SJCRH30 (cell line): ENCODE data around the gene LHPP. TPM values are rescaled to one million over a fixed set of nuclear protein-coding genes. Genes with fewer than 3 reads are reported as not detected.

Experiments used
- DNase-seq, 2 experiments: peaks; one replicate each; pipeline ENCODE4 v3.0.0-alpha.2; 2015 to 2020
- H3K27ac ChIP-seq: fragments of 250-450 bp; sonication (Bioruptor Pico); 2 replicates; pipeline ENCODE4 v1.5.1; 2020; ENCODE audit warnings: mild to moderate bottlenecking, moderate library complexity
- H3K27me3 ChIP-seq: fragments of 250-450 bp; sonication (Bioruptor Pico); 2 replicates; pipeline ENCODE4 v1.5.1; 2020; ENCODE audit warnings: mild to moderate bottlenecking, moderate library complexity
- H3K36me3 ChIP-seq: fragments of 250-450 bp; sonication (Bioruptor Pico); 2 replicates; pipeline ENCODE4 v1.5.1; 2020; ENCODE audit warnings: mild to moderate bottlenecking, moderate library complexity
- H3K4me1 ChIP-seq: fragments of 250-450 bp; sonication (Bioruptor Pico); 2 replicates; pipeline ENCODE4 v1.5.1; 2020; ENCODE audit warnings: mild to moderate bottlenecking, moderate library complexity
- H3K4me3 ChIP-seq: fragments of 250-450 bp; sonication (Bioruptor Pico); 2 replicates; pipeline ENCODE4 v1.5.1; 2020; ENCODE audit warnings: mild to moderate bottlenecking, moderate library complexity
- H3K9me3 ChIP-seq: fragments of 250-450 bp; sonication (Bioruptor Pico); replicated peaks from 2 replicates; pipeline ENCODE4 v1.5.1; 2020; ENCODE audit warnings: mild to moderate bottlenecking, moderate library complexity
- total RNA-seq: library from RNA; depleted of rRNA; stranded (reverse); fragments of >200 nt; shearing (Covaris generic); gene quantifications from 2 replicates; pipeline ENCODE4 v1.2.3, GENCODE V29; 2014

LHPP gene
- total RNA-seq, 1 experiment from 2014 or later = 2.9 TPM

DNA sequence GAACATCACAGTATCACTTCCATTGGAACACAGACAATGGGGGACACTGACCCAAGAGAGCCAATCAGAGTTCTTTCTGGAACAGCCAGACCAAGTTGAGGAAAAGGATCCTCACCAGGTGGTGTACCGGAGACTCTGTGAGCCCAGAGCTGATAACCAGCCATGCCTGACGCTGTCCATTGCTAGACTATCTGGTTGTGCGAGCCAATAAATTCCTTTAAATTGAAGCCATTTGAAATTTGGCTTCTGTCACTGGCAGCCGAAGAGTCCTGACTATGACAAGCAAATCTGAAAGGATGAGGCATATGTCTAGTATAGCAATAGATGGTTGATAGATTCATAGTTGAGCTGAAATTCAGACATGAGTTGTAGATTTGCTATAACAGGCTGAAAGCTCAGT, 3.1 kb upstream of the LHPP start:
- H3K27ac ChIP-seq = no peak overlapping the region
- DNase-seq = no peak
- H3K4me1 ChIP-seq = no peaks in the 10 kb centered on the region
- no peaks in the 10 kb centered on the region for H3K36me3 ChIP-seq
- H3K4me3 ChIP-seq = no peak overlapping the region
- H3K9me3 ChIP-seq = no peaks in the 10 kb centered on the region
- H3K27me3 ChIP-seq = no peaks in the 10 kb centered on the region

DNA sequence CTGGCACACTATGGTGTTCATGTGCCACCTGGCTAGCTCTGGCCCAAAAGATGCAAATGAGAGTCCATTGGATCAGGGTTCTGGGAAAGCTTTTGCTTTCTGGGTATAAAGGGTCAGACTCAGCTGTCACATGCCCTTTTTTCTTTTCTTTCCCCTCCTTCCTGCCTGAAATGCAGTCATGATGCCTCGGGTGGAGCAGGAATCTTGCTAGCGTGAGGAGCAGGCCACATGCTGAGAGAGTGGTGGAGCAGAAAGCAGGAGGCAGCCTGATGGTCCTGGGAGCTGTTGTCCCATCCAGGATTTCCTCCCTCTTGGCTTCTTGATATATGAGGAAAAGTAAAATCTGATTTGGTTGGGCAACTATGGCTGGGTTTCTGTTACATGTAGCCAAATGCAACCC, 2.7 kb upstream of the LHPP start:
- no peaks in the 10 kb centered on the region for H3K36me3 ChIP-seq
- no peaks in the 10 kb centered on the region for H3K9me3 ChIP-seq
- DNase-seq = no peak
- no peak overlapping the region for H3K4me3 ChIP-seq
- no peak overlapping the region for H3K27ac ChIP-seq
- no peaks in the 10 kb centered on the region for H3K27me3 ChIP-seq
- no peaks in the 10 kb centered on the region for H3K4me1 ChIP-seq

DNA sequence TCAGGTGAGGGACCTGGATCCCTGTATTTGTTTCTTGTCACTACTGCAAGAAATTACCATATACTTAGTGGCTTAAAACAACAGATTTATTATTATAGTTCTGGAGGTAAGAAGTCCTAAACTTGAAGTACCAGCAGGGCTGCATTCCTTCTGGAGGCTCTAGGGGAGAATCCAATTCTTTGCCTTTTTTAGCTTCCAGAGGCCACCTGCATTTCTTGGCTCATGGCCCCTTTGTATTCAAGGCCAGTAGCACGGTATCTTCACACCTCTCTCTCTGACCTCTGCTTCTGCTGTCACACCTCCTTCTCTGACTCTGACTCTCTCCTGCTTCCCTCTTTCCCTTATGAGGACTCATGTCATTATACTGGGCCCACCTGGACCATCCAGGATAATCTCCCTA, 2.2 kb upstream of the LHPP start:
- no peaks in the 10 kb centered on the region for H3K27me3 ChIP-seq
- no peaks in the 10 kb centered on the region for H3K36me3 ChIP-seq
- no peaks in the 10 kb centered on the region for H3K9me3 ChIP-seq
- H3K4me3 ChIP-seq = no peak overlapping the region
- no peak overlapping the region for H3K27ac ChIP-seq
- no peak for DNase-seq
- no peaks in the 10 kb centered on the region for H3K4me1 ChIP-seq

DNA sequence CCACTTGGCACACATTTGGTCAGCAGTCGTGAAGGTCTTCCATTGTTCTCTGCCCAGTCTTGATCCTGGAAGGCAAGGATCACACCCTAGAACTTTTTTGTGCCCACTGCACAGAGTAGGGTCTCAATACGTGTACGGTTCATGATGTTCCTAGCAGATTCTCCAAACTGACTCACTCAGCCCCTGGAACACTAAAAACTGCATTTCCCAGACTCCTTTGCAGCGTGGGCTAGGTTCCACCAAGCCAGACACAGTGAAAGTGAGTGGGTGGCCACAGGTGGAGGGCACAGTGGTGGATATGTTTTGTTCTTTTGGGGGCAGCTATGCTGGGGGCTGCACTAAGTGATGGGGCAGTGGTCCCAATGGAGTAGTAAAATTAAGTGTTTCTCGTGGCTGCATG, 1.5 kb upstream of the LHPP start:
- DNase-seq = no peak
- Histone ChIP-seq H3K27me3 (no peaks in the 10 kb centered on the region), H3K4me3 (no peak overlapping the region), H3K4me1 (no peaks in the 10 kb centered on the region), H3K27ac (no peak overlapping the region), H3K9me3 (no peaks in the 10 kb centered on the region), H3K36me3 (no peaks in the 10 kb centered on the region)

DNA sequence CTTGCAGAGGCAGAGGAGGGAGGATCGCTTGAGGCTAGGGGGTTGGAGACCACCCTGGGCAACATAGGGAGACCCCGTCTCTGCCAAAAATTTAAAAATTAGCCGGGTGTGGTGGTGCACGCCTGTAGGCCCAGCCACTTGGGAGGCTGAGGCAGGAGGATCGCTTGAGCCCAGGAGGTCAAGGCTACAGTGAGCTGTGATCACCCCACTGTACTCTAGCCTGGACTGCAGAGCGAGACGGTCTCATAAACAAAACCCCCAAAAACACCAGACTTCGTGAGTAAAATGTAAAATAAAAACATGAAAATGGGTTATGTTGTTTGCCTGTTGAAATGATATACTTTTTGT, 699 bp downstream of the LHPP start:
- H3K27ac ChIP-seq = no peak overlapping the region; the same call in 1 of the 2 replicates

DNA sequence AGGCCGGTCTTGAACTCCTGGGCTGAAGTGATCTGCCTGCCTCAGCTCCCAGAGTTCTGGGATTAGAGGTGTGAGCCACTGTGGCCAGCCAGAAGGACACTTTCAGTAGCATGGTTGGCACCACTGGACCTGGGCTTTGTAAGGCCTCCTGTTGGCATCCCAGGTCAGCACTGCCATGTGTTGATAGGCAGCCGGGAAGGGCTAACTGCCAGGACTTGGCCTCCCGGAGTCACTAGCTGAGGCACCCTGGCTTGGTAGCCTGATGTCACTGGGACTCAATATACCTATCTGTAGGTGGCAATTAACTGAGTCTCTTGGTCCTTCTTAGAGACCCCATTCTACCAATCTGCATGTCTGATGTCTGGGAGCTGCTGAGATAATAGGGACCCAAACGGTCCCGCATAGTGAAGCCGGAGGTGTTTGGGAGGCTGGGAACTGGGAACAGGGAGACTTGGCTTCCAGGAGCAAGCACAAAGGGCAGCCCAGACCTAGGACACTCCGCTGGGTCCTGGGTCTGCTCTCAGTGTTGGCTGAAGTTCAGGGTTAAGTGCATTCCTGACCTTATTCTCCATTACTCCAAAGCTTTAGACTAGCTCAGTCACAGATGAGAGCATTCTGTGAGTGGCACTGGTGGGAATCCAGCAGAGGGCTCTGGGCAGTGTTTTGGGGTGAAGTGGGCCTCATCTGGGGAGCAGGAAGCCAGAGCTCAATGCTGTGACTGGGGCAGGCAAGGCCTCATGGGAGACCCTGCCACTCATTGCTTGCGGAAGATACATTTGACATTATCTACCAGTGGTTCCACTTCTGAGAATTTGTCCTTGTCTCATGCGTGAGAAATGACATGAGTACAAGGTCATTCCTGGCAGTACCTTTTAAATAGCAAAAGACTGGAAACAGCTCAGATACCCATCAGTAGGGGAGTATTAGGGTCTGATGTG, 2.7 kb downstream of the LHPP start:
- Histone ChIP-seq H3K27ac (no peak overlapping the region), H3K36me3 (no peaks in the 10 kb centered on the region), H3K9me3 (no peaks in the 10 kb centered on the region), H3K4me1 (0 out of 2 replicates have a peak, but pooled peaks cover 2% of the 10 kb centered on the region), H3K4me3 (no peak overlapping the region), H3K27me3 (no peaks in the 10 kb centered on the region)
- DNase-seq = no peak

More for the DNA sequence above, 699 bp downstream of the LHPP start:
- DNase-seq = no peak
- Histone ChIP-seq H3K36me3 (no peaks in the 10 kb centered on the region), H3K4me3 (peak overlapping the region; percentile 90), H3K9me3 (no peaks in the 10 kb centered on the region), H3K4me1 (no peaks in the 10 kb centered on the region), H3K27me3 (no peaks in the 10 kb centered on the region)

DNA sequence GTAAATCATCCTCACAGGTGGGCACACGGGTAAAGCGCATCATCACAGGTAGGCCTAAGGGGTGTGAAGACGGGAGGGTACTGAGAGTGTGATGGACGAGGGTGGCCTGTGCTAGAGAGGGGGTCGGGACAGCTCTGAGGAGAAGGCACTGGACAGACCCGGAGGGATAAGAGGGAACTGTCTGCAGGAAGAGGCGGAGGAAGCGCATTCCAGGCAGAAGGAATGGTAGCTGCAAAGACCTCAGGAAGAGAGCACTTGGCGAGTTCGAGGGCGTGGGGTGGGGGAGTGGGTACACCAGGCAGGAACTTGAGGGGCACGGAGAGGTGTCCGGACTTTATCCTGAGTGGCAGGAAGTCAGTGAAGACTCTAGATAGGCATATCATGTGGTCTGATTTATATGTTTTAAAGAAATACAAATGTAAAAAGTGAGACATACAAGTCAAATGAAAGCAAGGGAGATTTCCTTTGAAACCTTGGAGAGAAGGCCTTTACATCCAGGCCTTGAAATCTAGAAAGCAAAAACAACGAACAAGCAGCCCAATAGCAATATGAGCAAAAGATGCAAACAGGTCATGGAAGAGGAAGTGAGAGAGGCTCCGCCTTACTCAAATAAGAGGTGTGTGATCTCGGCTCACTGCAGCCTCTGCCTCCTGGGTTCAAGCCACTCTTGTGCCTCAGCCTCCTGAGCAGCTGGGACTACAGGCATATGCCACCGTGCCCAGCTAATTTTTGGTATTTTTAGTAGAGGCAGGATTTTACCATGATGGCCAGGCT, 3.6 kb downstream of the LHPP start:
- H3K9me3 ChIP-seq = no peaks in the 10 kb centered on the region
- no peaks in the 10 kb centered on the region for H3K36me3 ChIP-seq
- DNase-seq = no peak

DNA sequence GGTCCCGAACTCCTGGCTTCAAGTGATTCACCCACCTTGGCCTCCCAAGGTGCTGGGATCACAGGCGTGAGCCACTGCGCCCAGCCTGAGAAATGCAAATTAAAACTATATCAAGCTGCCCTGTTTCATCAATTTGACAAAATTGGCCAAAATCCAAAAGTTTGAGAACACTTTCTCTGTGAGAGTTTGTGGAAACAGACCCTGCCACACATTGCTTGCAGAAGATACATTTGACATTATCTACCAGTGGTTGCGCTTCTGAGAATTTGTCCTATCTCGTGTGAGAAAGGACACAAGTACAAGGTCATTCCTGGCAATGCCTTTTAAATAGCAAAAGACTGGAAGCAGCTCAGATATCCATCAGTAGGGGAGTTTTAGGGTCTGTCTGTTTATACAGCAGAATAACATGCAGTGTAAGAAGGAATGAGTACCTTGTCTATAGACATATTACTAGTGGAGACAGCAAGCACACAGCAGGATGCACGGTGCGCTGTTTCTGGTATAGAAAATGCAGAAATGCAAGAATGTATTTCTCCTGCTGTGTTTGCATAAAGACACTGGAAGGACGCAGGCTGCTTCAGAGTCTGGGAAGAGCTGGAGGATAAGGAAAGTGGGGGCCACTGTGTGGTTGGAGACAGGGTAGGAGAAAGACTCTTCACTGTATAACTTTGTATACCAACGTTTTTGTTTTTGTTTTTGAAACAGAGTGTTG, 4.3 kb downstream of the LHPP start:
- no peak overlapping the region for H3K27ac ChIP-seq
- H3K9me3 ChIP-seq = no peaks in the 10 kb centered on the region
- H3K4me1 ChIP-seq = 0 out of 2 replicates have a peak, but pooled peaks cover 2% of the 10 kb centered on the region
- H3K4me3 ChIP-seq = no peak overlapping the region
- no peak for DNase-seq
- H3K36me3 ChIP-seq = no peaks in the 10 kb centered on the region
- no peaks in the 10 kb centered on the region for H3K27me3 ChIP-seq

More for the DNA sequence above, 3.6 kb downstream of the LHPP start:
- H3K4me1 ChIP-seq = 0 out of 2 replicates have a peak, but pooled peaks cover 2% of the 10 kb centered on the region
- no peaks in the 10 kb centered on the region for H3K27me3 ChIP-seq
- H3K27ac ChIP-seq = no peak overlapping the region
- no peak overlapping the region for H3K4me3 ChIP-seq

DNA sequence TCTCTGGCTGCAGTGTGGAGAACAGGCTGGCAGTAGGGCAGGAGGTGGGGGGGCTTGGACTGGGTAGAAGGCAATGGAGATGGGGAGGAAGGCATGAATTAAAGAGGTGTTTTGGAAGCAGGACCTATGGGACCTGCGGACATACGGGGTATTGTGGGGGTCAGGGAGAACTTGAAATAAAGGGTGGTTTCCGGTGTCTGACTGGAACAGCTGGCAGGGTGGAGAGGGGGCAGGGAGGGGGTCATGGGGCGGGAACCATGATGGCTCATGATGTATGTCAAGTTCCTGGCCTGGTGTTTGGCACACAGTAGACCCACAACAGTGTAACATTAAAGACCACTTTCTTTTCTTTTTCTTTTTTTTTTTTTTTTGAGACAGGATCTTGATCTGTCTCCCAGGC, 5.5 kb downstream of the LHPP start:
- H3K36me3 ChIP-seq = no peaks in the 10 kb centered on the region

DNA sequence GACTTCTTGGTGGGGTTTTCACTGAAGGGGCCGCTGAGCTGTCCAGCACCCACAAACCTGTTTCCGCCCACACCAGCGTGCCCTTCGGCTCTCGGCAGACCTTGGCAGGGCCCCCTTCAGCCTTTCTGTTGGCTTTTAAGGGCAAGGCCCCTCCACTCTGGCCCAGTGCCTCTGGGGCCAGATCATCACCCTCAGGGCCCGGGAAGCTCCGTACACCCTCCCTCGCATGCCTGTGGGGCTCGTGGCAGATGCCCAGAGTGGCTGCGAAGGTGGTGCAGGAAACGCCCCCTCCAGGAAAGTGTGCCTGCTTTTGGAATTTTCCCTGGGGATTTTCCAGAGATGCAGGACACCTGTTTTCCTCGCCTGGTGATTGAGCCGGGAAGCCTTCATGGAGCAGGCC, 7.0 kb downstream of the LHPP start:
- DNase-seq = no peak
- Histone ChIP-seq H3K27me3 (no peaks in the 10 kb centered on the region), H3K4me1 (0 out of 2 replicates have a peak, but pooled peaks cover 2% of the 10 kb centered on the region), H3K9me3 (no peaks in the 10 kb centered on the region), H3K36me3 (no peaks in the 10 kb centered on the region), H3K4me3 (no peak overlapping the region), H3K27ac (no peak overlapping the region)

More for the DNA sequence above, 5.5 kb downstream of the LHPP start:
- Histone ChIP-seq H3K27ac (no peak overlapping the region), H3K4me3 (no peak overlapping the region), H3K27me3 (no peaks in the 10 kb centered on the region), H3K9me3 (no peaks in the 10 kb centered on the region), H3K4me1 (0 out of 2 replicates have a peak, but pooled peaks cover 2% of the 10 kb centered on the region)
- peak; percentile 53 to 66 for DNase-seq

DNA sequence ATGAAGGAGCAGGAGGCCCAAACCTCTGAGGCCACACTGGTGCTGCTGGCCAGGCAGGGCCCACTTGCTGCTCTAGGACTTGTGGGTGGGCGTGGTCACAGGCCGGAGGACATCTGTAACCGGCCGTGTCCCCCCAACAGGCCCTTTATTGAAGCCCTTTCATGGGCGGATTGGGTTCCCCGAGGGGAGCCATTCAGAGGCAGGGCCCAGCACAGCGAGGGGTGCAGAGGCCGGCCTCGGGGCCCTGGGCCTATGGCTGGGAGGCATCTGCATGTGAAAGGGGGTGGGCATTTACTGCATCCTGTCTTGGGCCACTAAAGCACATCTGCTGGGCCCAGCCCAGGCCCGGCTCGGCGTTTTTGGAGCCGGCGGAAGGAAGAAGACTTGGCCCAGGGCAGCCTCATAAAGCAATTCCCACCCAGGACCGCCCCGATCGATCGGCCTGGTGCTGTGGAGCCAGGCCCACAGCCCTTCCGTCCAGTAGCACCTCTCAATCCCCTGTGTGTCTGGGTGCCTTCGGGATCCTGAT, 8.4 kb downstream of the LHPP start:
- Histone ChIP-seq H3K27ac (no peak overlapping the region), H3K36me3 (no peaks in the 10 kb centered on the region), H3K9me3 (no peaks in the 10 kb centered on the region), H3K4me1 (0 out of 2 replicates have a peak, but pooled peaks cover 2% of the 10 kb centered on the region), H3K4me3 (no peak overlapping the region), H3K27me3 (no peaks in the 10 kb centered on the region)
- DNase-seq = no peak

DNA sequence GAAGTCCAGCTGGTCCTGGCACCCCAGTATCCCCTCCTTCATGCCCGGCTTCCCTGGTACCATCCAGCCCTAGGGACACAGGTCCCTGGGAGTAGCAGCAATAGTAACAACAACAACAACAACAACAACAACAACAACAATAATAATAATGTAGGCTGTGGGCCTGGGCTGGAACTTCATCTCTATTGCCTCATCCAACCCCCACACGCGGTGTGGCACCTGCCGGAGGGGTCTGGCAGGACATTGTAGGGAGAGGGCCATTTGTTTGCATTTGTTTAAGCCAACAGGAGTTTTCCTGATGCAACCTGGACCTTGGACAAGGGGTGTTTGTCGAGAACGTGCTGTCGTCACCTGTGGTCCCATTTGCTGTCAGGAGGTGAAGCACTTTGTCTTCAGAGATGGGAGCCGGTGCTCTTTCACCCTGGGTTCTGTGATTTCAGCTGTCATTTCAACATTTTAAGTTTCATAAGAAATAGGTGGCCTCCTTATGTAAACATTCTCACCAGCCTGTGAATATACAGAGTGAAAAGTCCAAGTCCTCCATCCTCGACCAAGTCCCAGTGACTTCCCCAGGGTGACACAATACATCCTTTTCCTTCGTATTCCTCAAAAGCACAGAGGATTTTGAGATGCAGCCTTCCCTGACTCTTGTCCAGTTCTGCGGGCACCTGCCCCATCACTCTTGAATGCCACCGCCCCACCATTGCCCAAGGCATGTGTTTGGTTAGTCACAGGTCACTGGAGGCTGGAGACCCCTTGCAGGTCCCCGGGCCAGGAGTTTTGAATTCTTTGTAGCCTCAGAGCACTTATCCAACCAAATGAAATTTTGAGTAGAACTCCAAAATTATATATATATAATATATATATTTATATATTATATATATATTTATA, 9.2 kb downstream of the LHPP start:
- 0 out of 2 replicates have a peak, but pooled peaks cover 2% of the 10 kb centered on the region for H3K4me1 ChIP-seq
- H3K4me3 ChIP-seq = no peak overlapping the region
- H3K36me3 ChIP-seq = no peaks in the 10 kb centered on the region
- H3K27ac ChIP-seq = no peak overlapping the region
- DNase-seq = peak; percentile 52 to 64
- H3K9me3 ChIP-seq = no peaks in the 10 kb centered on the region
- H3K27me3 ChIP-seq = no peaks in the 10 kb centered on the region

DNA sequence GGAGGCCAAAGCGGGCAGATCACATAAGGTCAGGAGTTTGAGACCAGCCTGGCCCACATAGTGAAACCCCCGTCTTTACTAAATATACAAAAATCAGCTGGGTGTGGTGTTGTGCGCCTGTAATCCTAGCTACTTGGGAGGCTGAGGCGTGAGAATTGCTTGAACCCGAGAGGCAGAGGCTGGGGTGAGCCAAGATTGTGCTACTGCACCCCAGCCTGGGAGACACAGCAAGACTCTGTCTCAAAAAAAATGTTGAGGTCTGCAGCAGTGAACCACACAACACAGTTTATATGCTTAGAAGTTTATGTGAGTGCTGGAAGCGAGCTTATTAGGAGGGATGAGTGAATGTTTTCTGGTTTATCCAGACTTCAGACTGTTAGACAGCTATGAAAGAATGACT, 10.4 kb downstream of the LHPP start:
- H3K27ac ChIP-seq = no peak overlapping the region
- H3K4me3 ChIP-seq = no peak overlapping the region
- no peak for DNase-seq
- no peaks in the 10 kb centered on the region for H3K36me3 ChIP-seq
- H3K9me3 ChIP-seq = no peaks in the 10 kb centered on the region
- no peaks in the 10 kb centered on the region for H3K27me3 ChIP-seq
- 0 out of 2 replicates have a peak, but pooled peaks cover 2% of the 10 kb centered on the region for H3K4me1 ChIP-seq

DNA sequence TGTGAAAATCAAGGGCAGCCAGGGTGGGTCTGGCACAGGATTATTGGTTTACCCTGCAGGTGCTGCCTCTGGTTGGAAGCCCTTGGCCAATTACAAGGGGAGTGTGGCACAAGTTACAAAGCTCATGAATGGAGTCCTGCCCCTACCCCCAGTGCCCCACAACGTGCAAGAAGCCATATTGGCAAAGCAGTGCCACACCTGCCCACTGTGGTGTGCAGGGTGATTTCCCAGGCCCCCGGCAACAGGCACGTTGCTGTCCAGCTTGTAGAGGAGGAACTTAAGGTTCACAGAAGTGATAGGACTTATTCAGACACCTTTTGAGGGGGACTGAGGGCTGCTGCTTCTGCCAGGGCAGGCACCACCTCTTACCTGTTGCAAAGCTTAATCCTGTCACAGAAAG, 11.4 kb downstream of the LHPP start:
- DNase-seq = no peak
- Histone ChIP-seq H3K27me3 (no peaks in the 10 kb centered on the region), H3K4me1 (no peaks in the 10 kb centered on the region), H3K9me3 (no peaks in the 10 kb centered on the region), H3K27ac (no peak overlapping the region), H3K4me3 (no peak overlapping the region), H3K36me3 (no peaks in the 10 kb centered on the region)
